OCI-LY3 (cell line): Measurements from ENCODE around the gene LENG9.

Experiments
- EZH2phosphoT487 ChIP-seq: fragments of 200-600 bp; shearing (Covaris generic); IDR thresholded peaks from 2 replicates; pipeline ENCODE4 v1.6.1; 2018; ENCODE audit warnings: antibody characterized with exemption, mixed run types, low read depth
- TF ChIP-seq, protein P1 (sequence below): fragments of 200-600, 300-600 bp; sonication (generic); IDR thresholded peaks from 2 replicates; pipeline ENCODE4 v1.5.1; 2014; ENCODE audit warnings: antibody characterized with exemption, low read length, low read depth

DNA sequence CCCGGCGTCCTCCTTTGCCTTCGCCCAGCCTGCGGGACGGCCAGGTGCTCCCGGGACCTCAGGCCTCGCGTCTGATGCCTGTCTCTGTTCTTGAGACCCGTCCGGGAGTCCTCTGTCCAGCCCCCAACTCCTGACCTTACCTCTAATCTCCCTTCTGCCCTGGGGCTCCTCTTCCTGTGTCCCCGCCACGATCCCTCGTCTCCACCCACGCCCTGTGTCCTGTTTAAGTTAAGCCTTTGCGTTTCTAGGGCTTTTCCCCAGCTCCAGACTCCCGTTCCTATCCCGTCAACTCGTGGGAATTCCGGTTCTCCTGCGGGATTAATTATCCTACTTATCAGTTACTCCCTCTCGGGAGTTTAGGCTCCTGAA, 13.9 kb downstream of the LENG9 start:
- TF ChIP-seq, protein P1, sequence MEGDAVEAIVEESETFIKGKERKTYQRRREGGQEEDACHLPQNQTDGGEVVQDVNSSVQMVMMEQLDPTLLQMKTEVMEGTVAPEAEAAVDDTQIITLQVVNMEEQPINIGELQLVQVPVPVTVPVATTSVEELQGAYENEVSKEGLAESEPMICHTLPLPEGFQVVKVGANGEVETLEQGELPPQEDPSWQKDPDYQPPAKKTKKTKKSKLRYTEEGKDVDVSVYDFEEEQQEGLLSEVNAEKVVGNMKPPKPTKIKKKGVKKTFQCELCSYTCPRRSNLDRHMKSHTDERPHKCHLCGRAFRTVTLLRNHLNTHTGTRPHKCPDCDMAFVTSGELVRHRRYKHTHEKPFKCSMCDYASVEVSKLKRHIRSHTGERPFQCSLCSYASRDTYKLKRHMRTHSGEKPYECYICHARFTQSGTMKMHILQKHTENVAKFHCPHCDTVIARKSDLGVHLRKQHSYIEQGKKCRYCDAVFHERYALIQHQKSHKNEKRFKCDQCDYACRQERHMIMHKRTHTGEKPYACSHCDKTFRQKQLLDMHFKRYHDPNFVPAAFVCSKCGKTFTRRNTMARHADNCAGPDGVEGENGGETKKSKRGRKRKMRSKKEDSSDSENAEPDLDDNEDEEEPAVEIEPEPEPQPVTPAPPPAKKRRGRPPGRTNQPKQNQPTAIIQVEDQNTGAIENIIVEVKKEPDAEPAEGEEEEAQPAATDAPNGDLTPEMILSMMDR, result no peak
- no peak for TF ChIP-seq EZH2phosphoT487
